K562 (cell line): ENCODE data around the gene CLIP4. TPM values are rescaled to one million over a fixed set of nuclear protein-coding genes. Genes with fewer than 3 reads are reported as not detected.

ENCODE experiments used
- BCLAF1 ChIP-seq, 2 experiments: fragments of 450-650 bp in 1 of 2; IDR thresholded peaks; 2 replicates each; pipeline ENCODE4 v1.6.1; 2011 to 2017; ENCODE audit warnings: low read depth in 2 of 2, antibody characterized with exemption in 1 of 2, borderline replicate concordance in 1 of 2, low read length in 1 of 2, mild to moderate bottlenecking in 1 of 2, mixed read lengths in 1 of 2; ENCODE audit not compliant: control insufficient read depth in 1 of 2
- ELK1 ChIP-seq: sonication (generic); formaldehyde crosslinking; IDR thresholded peaks from 2 replicates; pipeline ENCODE4 v1.8.1; 2022; ENCODE audit warnings: missing genetic modification reagents
- POLR2H ChIP-seq: IDR thresholded peaks from 2 replicates; pipeline ENCODE4 v1.6.1; 2016; ENCODE audit warnings: missing genetic modification characterization, low read depth, mild to moderate bottlenecking, control low read depth, missing compliant biosample characterization, moderate library complexity
- TRIM25 ChIP-seq: fragments of 450-650 bp; IDR thresholded peaks from 2 replicates; pipeline ENCODE4 v1.7.0; 2016; ENCODE audit warnings: borderline replicate concordance
- ZNF133 ChIP-seq: fragments of 250-450 bp; sonication (Bioruptor Pico); IDR thresholded peaks from 2 replicates; pipeline ENCODE4 v1.4.0; 2020; ENCODE audit warnings: mild to moderate bottlenecking
- polyA plus RNA-seq, 8 experiments: library from polyadenylated mRNA; depleted of rRNA in 4 of 8; stranded (reverse) in 5 of 8; unstranded in 3 of 8; fragments of >200 nt; fragmentation: Nextera tagmentation in 2 of 8; fragmentation: Illumina TruSeq in 1 of 8; extraction: Ambion mirVana in 2 of 8; extraction: Trizol in 1 of 8; gene quantifications; 2 replicates each; pipeline versions ENCODE4 v1.2.1 to v1.2.3, GENCODE V29; 2011 to 2014; ENCODE audit warnings: inconsistent platforms in 1 of 8, missing spikeins in 1 of 8
- total RNA-seq, 7 experiments: library from RNA; depleted of rRNA in 6 of 7; stranded (reverse); fragments of >200 nt in 6 of 7; fragmentation: Illumina TruSeq in 2 of 7; extraction: Trizol in 2 of 7; gene quantifications; 2 replicates each; pipeline versions ENCODE4 v1.2.1 to v1.2.3, GENCODE V29; 2011 to 2021; ENCODE audit warnings: low replicate concordance in 1 of 7

CLIP4 gene
- total and polyA plus RNA-seq, 9 of the 15 experiments (the other 6 are each of a cell fraction or from before 2014, with no cell fraction given) = 0.03 to 0.38 (median 0.13) TPM; not detected in 5

GRCh38 chr2:29155578-29155977, 40.4 kb downstream of the CLIP4 start (continued):
- TF ChIP-seq BCLAF1 (IDR thresholded peaks at IDR 0.05; ENCODE audit: borderline replicate concordance in 1 of 2, control insufficient read depth in 1 of 2, low read depth in 2 of 2, low read length in 1 of 2) (no peak), ELK1 (CRISPR knock-in tag) (no peak), TRIM25 (no peak), POLR2H (no peak), ZNF133 (CRISPR knock-in tag) (no peak)
- TF ChIP-seq, all 486 proteins: peak for 0
